HL-60 (cell line): ENCODE results near the gene MAB21L3.

ENCODE experiments used
- CTCF ChIP-seq: IDR thresholded peaks from one replicate; pipeline ENCODE4 v1.5.1; 2011; ENCODE audit warnings: low read length, control low read depth, inconsistent platforms; ENCODE audit not compliant: insufficient read depth
- GABPA ChIP-seq: IDR thresholded peaks from 2 replicates; pipeline ENCODE4 v1.6.1; 2012; ENCODE audit warnings: low read depth
- POLR2AphosphoS5 ChIP-seq: IDR thresholded peaks from 2 replicates; pipeline ENCODE4 v1.6.1; 2012; ENCODE audit warnings: low read depth
- REST ChIP-seq: IDR thresholded peaks from 2 replicates; pipeline ENCODE4 v1.6.1; 2012; ENCODE audit warnings: low read depth; ENCODE audit not compliant: insufficient replicate concordance
- SPI1 ChIP-seq: IDR thresholded peaks from 2 replicates; pipeline ENCODE4 v1.6.1; 2012; ENCODE audit warnings: low read depth, mild to moderate bottlenecking, borderline replicate concordance

- TF ChIP-seq CTCF (no peak), GABPA (no peak), POLR2AphosphoS5 (no peak), SPI1 (no peak), REST (no peak)
These were observed 50.7 kb downstream of the MAB21L3 start for GRCh38 chr1:116161877-116162390.
